GM06990 (cell line): ENCODE measurements around the gene ADAP1.

Experiments used
- DNase-seq: peaks from one replicate; pipeline ENCODE4 v3.0.0-alpha.2; 2011; ENCODE audit not compliant: insufficient read length; ENCODE audit errors: extremely low read depth
- H3K27me3 ChIP-seq: replicated peaks from 2 replicates; pipeline ENCODE4 v1.6.0; 2011; ENCODE audit warnings: low read length; ENCODE audit not compliant: control insufficient read depth, insufficient read depth
- H3K36me3 ChIP-seq: 2 replicates; pipeline ENCODE4 v1.5.1; 2011; ENCODE audit warnings: low read length; ENCODE audit not compliant: control insufficient read depth, insufficient read depth
- H3K4me3 ChIP-seq: replicated peaks from 2 replicates; pipeline ENCODE4 v1.5.1; 2011; ENCODE audit warnings: low read depth, mild to moderate bottlenecking, control low read depth, low read length
- CTCF ChIP-seq: IDR thresholded peaks from 2 replicates; pipeline ENCODE4 v1.5.1; 2011; ENCODE audit warnings: low read length, control low read depth, mild to moderate bottlenecking, inconsistent platforms; ENCODE audit not compliant: insufficient read depth, poor library complexity, severe bottlenecking

Gene ADAP1

DNA sequence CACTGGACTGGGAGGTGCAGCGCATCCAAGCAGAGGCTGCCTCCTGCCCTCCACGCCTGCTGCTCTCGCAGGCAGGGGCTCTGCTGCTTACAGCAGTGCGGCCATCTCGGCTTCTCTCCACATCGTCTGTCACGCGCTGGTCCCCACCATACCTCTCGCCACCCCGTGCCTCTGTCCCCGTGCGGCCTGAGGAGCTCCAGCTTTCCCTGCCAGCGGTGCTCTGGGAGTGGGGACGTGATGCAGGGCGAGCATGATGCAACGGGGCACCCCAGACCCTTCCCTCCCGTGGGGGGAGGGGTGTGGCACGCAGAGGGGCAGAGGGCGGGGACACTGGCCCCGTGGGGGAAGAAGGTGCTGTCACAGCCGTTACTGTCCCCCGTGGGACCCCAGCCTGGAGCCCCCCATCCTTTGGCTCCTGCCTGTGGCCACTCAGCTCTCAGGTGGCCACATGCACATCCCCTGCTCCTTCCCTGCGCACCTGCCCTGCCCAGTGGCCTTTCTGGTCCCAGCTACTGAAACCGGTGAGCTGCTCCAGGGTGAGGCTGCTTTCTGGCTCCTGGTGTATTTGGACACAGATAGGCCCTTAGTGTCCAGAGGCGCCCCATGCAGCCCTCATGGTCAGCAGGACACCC, 69.1 kb downstream of the ADAP1 start:
- Histone ChIP-seq H3K27me3 (no peaks in the 10 kb centered on the region), H3K4me3 (no peak overlapping the region), H3K36me3 (peaks cover 31% of the 10 kb centered on the region)
- no peak for TF ChIP-seq CTCF
- no peak for DNase-seq

GRCh38 chr7:884191-885003, 70.1 kb downstream of the ADAP1 start:
- H3K36me3 ChIP-seq, result peaks cover 31% of the 10 kb centered on the region
- no peaks in the 10 kb centered on the region for H3K27me3 ChIP-seq
- no peak for DNase-seq
- H3K4me3 ChIP-seq, result no peak overlapping the region
- no peak for TF ChIP-seq CTCF

DNA sequence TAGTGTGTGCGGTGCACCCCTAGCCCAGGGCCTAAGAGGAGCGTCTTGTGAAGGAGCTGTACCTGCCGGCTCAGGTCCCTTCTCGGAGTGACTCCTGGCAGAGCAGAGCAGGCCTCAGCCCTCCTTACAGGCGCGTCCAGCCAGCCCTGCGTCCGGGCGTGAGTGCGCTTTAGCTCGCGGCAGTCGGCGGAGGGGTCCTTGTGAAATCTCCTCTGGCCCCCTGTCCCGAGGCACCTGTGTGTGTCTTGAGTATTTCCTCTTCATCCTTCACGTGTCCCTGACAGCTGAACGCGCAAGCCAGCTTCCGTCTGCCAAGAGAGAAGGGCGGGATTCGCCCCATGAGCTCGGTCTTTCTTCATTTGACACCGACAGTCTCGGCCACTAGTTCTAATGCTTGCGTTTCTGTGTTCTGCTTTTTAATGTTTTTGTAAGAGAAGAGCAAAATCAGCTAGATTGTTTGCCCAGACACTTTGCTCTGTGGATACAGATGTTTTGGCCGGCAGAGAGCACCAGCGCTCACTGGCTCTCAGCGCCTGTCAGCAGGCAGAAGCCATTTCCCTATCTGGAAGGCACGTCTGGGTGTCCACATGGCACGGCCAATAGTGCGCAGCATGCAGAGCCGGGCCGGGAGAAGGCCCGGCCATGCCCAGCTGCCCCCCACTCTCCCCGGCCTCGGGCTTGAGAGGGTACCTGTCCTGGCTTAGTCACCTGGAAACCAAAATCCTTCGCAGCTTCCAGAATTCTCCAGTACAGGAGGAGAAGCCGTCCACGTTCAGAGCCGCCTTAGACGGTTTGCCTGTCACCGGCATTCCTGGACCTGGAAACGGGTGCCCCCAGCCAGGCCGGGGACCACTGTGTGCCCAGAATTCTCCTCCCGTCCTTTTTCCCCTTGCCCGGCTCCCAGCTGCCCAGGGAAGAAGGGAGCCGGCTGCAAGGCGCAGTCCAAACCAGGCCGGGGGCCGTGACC, 71.1 kb downstream of the ADAP1 start:
- Histone ChIP-seq H3K27me3 (no peaks in the 10 kb centered on the region), H3K36me3 (peaks cover 26% of the 10 kb centered on the region), H3K4me3 (no peak overlapping the region)
- DNase-seq, result no peak
- no peak for TF ChIP-seq CTCF

DNA sequence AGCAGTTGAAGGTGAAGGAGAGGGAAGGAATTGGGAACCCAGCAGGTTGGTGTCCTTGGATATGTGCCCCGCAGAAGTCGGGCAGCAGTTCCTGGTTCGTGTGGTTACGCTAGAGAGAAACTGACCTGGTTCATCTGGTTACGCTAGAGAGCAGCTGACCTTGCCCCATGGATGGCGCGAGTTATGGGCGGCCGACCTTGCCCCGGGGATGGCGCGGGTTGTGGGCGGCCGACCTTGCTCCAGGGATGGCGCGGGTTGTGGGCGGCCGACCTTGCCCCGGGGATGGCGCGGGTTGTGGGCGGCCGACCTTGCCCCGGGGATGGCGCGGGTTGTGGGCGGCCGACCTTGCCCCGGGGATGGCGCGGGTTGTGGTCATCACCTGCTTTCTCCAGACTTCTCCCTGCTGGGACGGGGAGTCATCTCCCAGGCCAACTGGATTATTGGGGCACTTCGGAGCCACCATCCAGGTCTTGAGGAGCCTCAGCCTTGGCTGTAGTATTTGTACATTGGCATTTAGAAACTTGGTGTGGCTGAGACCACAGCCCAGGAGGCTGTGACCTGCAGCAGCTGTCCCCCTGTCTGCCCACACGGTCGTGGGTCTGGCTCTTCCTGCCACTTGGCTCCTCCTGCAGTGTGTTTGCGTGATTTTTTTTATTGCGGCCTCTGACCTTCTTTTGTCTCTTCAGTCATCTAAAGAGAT, 72.0 kb downstream of the ADAP1 start:
- no peak for TF ChIP-seq CTCF
- H3K27me3 ChIP-seq, result no peaks in the 10 kb centered on the region

More for the DNA sequence above, 72.0 kb downstream of the ADAP1 start:
- Histone ChIP-seq H3K36me3 (peaks cover 22% of the 10 kb centered on the region), H3K4me3 (no peak overlapping the region)
- no peak for DNase-seq
